Nephron (organoid): ENCODE data around the gene MYADML2.

Experiments used
- H3K27ac Mint-ChIP-seq, 3 experiments: 2 replicates each; pipeline ENCODE4 v1.8.0; 2020; ENCODE audit warnings: mixed read lengths in 3 of 3, mild to moderate bottlenecking in 2 of 3, moderate library complexity in 1 of 3
- H3K27me3 Mint-ChIP-seq: 2 replicates; pipeline ENCODE4 v1.8.0; 2021; ENCODE audit warnings: low read depth, mild to moderate bottlenecking, moderate library complexity, mixed read lengths
- H3K36me3 Mint-ChIP-seq: 2 replicates; pipeline ENCODE4 v1.8.0; 2020; ENCODE audit warnings: low read depth, mixed read lengths
- H3K4me1 Mint-ChIP-seq: 2 replicates; pipeline ENCODE4 v1.8.0; 2020; ENCODE audit warnings: mixed read lengths
- H3K4me3 Mint-ChIP-seq, 3 experiments: 2 replicates each; pipeline ENCODE4 v1.8.0; 2020; ENCODE audit warnings: mild to moderate bottlenecking in 3 of 3, mixed read lengths in 3 of 3, moderate library complexity in 2 of 3
- H3K9me3 Mint-ChIP-seq: 2 replicates; pipeline ENCODE4 v1.8.0; 2020; ENCODE audit warnings: mixed read lengths
- TF ChIP-seq, protein P1 (sequence below), 3 experiments: fragments of 200-600 bp; sonication (generic); IDR thresholded peaks; one replicate each; pipeline ENCODE4 v1.5.0; 2021; ENCODE audit warnings: antibody characterized with exemption in 3 of 3; ENCODE audit not compliant: unreplicated experiment in 3 of 3

The MYADML2 gene

DNA sequence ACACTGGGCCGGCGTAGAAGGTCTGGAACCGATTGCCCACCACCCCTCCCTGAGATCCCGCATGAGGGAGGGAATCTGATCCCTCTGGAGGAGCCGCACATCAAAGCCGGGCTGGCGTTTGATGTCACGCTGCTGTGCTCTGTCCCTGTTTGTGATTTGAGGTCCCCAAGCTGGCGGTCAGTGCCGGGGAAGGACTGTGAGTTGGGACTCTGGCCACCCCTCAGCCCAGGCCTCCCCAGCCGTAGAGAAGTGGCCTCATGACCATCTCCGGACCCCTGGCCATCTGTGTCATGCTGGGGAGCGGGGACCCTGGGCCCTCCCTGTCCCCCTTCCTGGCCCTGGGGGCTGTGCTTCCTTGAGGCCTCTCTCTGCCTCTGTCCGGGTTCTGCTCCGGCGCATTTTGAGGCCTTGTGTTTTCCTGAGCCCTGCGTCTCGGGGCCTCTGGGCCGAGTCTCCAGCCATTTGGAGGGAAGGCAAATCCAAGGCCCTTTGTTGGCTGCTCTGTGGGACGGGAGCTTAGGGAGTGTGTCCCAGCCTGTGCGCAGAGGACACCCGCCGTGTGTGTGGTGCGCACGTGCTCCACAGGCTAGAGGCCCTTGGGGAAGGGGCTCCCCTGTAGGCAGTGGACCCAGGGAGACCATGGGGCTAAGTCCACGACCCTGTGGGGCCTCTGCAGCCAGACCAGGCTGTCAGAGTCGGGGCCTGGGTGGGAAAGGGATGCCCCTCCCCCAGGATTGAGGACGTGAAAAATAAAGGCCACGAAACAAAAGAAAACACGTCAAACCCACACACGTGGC is 45.5 kb upstream of the MYADML2 start:
- peaks cover 18% of the 10 kb centered on the region for H3K36me3 Mint-ChIP-seq
- peak overlapping the region in 1 of 3 experiments; percentile 14 for H3K4me3 Mint-ChIP-seq
- peaks cover 28% of the 10 kb centered on the region for H3K4me1 Mint-ChIP-seq
- no peaks in the 10 kb centered on the region for H3K9me3 Mint-ChIP-seq
- H3K27me3 Mint-ChIP-seq = no peaks in the 10 kb centered on the region
- TF ChIP-seq, protein P1, sequence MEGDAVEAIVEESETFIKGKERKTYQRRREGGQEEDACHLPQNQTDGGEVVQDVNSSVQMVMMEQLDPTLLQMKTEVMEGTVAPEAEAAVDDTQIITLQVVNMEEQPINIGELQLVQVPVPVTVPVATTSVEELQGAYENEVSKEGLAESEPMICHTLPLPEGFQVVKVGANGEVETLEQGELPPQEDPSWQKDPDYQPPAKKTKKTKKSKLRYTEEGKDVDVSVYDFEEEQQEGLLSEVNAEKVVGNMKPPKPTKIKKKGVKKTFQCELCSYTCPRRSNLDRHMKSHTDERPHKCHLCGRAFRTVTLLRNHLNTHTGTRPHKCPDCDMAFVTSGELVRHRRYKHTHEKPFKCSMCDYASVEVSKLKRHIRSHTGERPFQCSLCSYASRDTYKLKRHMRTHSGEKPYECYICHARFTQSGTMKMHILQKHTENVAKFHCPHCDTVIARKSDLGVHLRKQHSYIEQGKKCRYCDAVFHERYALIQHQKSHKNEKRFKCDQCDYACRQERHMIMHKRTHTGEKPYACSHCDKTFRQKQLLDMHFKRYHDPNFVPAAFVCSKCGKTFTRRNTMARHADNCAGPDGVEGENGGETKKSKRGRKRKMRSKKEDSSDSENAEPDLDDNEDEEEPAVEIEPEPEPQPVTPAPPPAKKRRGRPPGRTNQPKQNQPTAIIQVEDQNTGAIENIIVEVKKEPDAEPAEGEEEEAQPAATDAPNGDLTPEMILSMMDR (IDR thresholded peaks at IDR 0.05; ENCODE audit: unreplicated experiment in 3 of 3) = no peak
- H3K27ac Mint-ChIP-seq = peak overlapping the region; percentile 83 to 86 (median 86)

GRCh38 chr17:81991684-81992305 is 44.8 kb upstream of the MYADML2 start:
- Mint-ChIP-seq H3K9me3 (no peaks in the 10 kb centered on the region), H3K4me3 (peak overlapping the region in 1 of 3 experiments; percentile 23), H3K36me3 (peaks cover 20% of the 10 kb centered on the region), H3K4me1 (peaks cover 28% of the 10 kb centered on the region), H3K27ac (peak overlapping the region; percentile 83 to 86 (median 86)), H3K27me3 (no peaks in the 10 kb centered on the region)
- TF ChIP-seq, protein P1 (IDR thresholded peaks at IDR 0.05; ENCODE audit: unreplicated experiment in 3 of 3) = no peak

DNA sequence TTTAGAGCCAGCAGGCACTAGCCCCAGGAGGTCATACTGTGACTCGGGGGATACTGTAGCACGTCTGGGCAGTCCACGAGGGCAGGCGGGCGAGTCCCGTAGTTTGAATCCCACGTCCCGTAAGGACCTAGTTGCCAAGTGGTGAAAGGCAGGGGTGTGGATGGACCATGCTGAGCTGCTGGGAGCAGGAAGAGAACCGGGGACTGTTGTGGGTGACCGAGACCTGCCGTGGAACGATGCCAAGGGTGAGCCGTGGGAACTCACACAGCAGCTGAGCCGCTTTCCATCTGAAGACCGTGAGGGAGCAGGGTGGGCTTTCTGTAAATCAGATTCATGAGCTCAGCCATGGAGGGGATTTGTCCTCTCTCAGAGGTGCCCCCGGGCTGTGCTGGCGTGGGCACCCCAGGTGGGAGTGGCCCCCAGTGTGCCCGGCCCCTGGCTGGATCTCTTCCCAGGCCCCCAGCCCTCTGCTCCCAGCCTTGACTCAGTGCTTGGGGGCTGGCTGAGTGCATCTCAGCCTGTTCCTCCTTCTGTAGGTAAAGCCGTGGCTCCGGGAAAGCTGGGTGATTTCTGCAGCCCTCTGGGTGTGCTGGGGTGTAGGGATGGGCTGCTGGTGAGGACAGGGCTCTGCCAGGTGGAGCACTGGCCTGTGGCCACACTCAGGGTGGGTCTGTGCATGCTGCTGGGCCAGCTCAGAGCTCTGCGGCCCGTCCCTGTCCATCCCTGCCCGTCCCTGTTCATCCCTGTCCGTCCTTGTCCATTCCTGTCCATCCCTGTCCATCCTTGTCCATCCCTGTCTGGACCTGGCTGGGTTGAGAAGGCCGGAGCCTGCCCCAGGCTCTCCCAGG is 44.0 kb upstream of the MYADML2 start:
- Mint-ChIP-seq H3K27ac (peak overlapping the region in 2 of 3 experiments; percentile 83 to 86), H3K9me3 (no peaks in the 10 kb centered on the region), H3K4me1 (peaks cover 28% of the 10 kb centered on the region), H3K4me3 (peak overlapping the region in 2 of 3 experiments; percentile 1 to 31), H3K27me3 (no peaks in the 10 kb centered on the region), H3K36me3 (peaks cover 25% of the 10 kb centered on the region)
- TF ChIP-seq, protein P1 (IDR thresholded peaks at IDR 0.05; ENCODE audit: unreplicated experiment in 3 of 3) = no peak

DNA sequence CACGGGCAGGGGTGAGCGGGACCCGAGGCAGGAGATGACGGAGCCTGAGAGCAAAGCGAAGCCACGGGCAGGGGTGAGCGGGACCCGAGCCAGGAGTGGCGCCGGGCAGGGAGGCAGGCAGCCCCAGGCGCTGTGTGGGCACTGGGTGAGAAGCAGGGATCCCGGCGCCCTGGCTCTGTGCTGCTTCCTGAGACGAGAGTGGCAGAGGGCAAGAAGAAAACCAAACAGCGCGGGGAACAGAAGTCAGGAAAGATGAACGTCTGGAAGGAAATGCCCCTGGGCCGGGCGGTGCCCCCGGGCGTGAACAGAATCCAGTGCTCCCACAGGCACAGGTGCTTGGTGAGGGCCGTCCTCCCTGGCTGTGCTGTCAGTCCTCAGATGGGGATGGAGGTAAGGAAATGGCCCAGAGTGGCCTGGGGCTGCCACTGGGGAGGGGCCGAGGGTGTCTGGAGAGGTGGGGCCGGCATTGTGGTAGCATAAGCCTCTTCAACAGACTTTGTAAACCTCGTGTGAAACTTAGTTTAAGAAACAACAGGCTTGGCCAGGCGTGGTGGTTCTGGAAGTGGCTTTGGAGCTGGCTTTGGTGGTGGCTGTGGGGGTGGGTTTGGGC is 40.2 kb upstream of the MYADML2 start:
- no peaks in the 10 kb centered on the region for H3K9me3 Mint-ChIP-seq
- peaks cover 16% of the 10 kb centered on the region for H3K4me1 Mint-ChIP-seq
- no peaks in the 10 kb centered on the region for H3K27me3 Mint-ChIP-seq
- peaks cover 35% of the 10 kb centered on the region for H3K36me3 Mint-ChIP-seq
- no peak overlapping the region for H3K27ac Mint-ChIP-seq
- TF ChIP-seq, protein P1 (IDR thresholded peaks at IDR 0.05; ENCODE audit: unreplicated experiment in 3 of 3) = no peak
- no peak overlapping the region for H3K4me3 Mint-ChIP-seq

DNA sequence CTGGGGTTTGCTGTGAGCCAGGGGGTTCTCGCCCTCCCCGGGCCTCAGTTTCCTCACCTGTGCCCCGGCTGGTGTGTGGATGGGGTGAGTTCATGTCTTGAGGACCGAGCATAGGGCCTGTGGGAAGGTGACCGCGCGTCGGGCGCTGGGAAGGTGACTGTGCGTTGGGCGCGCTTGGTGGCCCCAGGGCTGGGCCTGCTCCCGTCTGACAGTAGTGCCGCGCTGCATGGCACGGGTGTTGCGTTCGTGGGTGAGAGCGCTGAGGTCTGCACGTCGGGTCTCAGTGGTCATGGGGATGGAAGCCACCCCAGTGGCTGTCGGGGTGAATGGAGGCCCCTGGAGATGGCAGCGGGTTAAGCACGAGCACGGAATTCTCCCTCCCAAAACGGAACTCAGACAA is 39.6 kb upstream of the MYADML2 start:
- Mint-ChIP-seq H3K27me3 (no peaks in the 10 kb centered on the region), H3K27ac (no peak overlapping the region), H3K4me3 (peak overlapping the region in 1 of 3 experiments; percentile 56), H3K9me3 (no peaks in the 10 kb centered on the region), H3K4me1 (peaks cover 10% of the 10 kb centered on the region), H3K36me3 (peaks cover 34% of the 10 kb centered on the region)
- TF ChIP-seq, protein P1 (IDR thresholded peaks at IDR 0.05; ENCODE audit: unreplicated experiment in 3 of 3) = no peak
